ENCODE measurements around the gene COG1.
A peak's percentile ranks its signal among the peaks of the same experiment; 100 is the strongest.

Gene COG1

DNA sequence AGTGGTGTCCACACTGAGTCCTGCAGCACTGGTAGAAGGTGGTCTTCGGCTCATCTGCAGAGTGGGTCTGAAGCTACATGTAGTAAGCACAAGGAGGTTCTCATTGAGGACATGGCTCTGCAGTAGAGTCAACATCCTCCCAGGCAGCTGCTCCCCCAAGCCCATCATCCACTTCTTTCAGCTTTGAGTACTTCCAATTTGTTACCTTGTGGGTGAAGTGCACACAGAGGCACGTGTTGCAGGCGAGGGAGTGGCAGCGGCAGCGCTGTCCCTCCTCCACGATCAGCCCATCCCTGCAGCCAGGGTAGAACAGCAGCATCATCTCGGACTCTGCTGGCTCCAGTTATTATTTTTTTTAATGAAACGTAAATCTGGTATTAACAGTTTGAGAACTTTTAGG, 29.8 kb upstream of the COG1 start:
- TF ChIP-seq CTCF (IDR thresholded peaks at IDR 0.05; ENCODE audit: control insufficient read depth, extremely low read depth, insufficient read depth): no peak
- DNase-seq (ENCODE audit: low read depth): no peak
- H3K4me3 ChIP-seq (ENCODE audit: low read depth, low read length): no peak overlapping the region

GRCh38 chr17:73165616-73166404, 27.0 kb upstream of the COG1 start:
- no peak for DNase-seq (ENCODE audit: low read depth)
- peak overlapping the region; percentile 52 for H3K4me3 ChIP-seq (ENCODE audit: low read depth, low read length)
- no peak for TF ChIP-seq CTCF (IDR thresholded peaks at IDR 0.05; ENCODE audit: control insufficient read depth, extremely low read depth, insufficient read depth)

DNA sequence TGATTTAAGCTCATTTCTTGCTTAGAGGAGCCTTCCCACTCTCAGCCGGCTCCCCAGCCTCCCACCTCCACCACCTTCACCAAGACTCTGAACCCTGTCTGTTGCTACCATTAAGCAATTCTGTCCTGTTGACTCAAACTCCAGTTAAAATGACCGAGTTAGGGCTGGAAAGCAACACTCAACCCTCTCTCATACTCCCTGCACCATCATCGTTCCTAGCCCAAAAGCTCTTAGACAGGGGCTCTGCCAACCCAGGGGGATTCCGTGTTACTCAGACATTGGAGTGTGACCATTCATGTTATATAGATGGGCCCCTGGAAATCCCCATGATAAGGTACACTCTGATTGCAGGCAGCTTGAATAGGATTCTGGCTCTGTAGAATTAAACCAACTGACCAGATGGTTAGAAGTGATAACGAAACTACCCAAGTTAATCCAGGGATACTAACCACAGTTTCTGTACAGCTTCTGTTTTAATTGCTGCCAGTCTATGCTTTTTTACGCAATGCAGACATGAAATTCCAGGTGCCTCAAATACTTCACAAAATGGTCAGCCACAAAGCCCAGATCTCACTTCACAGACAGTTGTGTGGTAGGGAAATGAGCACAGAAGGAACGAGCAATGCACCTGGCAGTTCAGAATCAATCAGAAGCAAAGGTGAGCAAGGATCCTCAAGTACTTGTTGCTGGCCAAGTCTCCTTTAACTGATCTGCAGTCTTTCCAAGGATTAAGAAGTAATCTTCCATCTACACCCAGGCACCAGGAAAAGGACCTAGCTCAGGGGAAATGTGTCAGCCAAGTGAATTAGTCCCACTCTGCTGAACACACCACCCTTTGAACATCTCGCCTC, 25.9 kb upstream of the COG1 start:
- TF ChIP-seq CTCF (IDR thresholded peaks at IDR 0.05; ENCODE audit: control insufficient read depth, extremely low read depth, insufficient read depth): no peak
- H3K4me3 ChIP-seq (ENCODE audit: low read depth, low read length): no peak overlapping the region
- no peak for DNase-seq (ENCODE audit: low read depth)

- TF ChIP-seq CTCF (IDR thresholded peaks at IDR 0.05; ENCODE audit: control insufficient read depth, extremely low read depth, insufficient read depth): no peak
- DNase-seq (ENCODE audit: low read depth): no peak
- no peak overlapping the region for H3K4me3 ChIP-seq (ENCODE audit: low read depth, low read length)
These were observed 24.2 kb upstream of the COG1 start for GRCh38 chr17:73168667-73169066.

GRCh38 chr17:73170324-73170723, 22.5 kb upstream of the COG1 start:
- no peak overlapping the region for H3K4me3 ChIP-seq (ENCODE audit: low read depth, low read length)
- no peak for TF ChIP-seq CTCF (IDR thresholded peaks at IDR 0.05; ENCODE audit: control insufficient read depth, extremely low read depth, insufficient read depth)
- DNase-seq (ENCODE audit: low read depth): no peak

- TF ChIP-seq CTCF (IDR thresholded peaks at IDR 0.05; ENCODE audit: control insufficient read depth, extremely low read depth, insufficient read depth): no peak
- no peak for DNase-seq (ENCODE audit: low read depth)
- no peak overlapping the region for H3K4me3 ChIP-seq (ENCODE audit: low read depth, low read length)
These were observed 20.6 kb upstream of the COG1 start for GRCh38 chr17:73172252-73172651.

Data from LNCaP clone FGC (cell line).